ENCODE data around the gene SPATA45.
A peak's percentile ranks its signal among the peaks of the same experiment; 100 is the strongest.

SPATA45 gene

DNA sequence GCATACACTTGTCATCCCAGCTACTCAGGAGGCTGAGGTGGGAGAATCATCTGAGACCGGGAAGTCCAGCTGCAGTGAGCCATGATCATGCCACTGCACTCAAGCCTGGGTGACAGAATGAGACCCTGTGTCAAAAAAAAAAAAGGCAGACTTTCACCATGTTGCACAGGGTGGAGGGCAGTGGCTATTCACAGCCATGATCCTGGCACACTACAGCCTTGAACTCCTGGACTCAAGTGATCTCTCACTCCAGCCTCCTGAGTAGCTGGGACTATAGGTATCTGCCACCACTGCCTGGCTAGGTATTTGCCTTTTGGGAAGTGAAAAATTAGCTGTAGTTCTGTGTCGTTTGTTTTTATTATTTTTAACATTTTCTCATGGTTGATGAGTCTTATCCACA, 19.1 kb downstream of the SPATA45 start:
- DNase-seq (ENCODE audit: low spot score): no peak

DNA sequence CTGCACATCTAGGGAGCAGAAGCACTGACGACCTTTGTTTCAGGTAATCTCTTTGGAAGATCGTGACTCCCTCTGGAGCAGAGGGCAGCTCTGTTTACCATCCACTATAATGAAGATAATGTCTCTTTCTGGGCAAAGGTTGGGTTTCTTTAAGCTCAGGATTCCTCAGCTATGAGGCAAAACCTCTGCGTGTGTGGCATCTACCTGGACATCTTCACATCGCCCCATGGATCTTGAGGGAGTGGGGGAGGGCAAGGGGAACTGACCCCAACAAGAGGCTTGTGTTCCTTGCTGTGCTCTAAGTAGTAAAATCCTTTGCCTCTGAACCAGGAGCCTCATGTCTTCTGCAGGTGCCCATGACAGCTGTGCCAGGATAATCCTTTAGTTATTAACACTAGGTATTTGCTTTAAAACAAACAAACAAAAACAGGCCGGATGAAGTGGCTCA, 19.6 kb downstream of the SPATA45 start:
- no peak for DNase-seq (ENCODE audit: low spot score)

DNA sequence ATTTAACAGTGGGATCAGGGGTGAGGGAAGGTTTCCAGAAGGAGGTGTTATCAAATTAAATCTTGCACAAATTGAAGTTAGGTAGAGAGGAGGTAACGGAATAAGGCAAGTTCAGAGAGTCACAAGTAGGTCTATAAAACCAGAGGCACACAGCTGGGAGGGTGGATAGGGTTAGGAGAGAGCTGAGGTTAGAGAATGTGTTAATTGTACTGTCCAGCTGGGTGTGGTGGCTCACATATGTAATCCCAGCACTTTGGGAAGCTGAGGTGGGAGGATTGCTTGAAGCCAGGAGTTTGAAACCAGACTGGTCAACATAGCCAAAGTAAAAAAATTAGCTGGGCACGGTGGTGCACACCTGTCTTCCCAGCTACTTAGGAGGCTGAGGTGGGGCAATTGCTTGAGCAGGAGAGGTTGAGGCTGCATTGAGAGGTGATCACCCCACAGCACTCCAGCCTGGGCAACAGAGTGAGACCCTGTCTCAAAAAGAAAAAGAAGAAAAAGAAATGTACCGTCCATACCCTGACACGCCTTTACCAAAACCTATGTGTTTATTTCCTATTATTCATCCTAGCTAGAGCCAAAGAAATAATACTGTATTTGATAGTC, 20.2 kb downstream of the SPATA45 start:
- no peak for DNase-seq (ENCODE audit: low spot score)

DNA sequence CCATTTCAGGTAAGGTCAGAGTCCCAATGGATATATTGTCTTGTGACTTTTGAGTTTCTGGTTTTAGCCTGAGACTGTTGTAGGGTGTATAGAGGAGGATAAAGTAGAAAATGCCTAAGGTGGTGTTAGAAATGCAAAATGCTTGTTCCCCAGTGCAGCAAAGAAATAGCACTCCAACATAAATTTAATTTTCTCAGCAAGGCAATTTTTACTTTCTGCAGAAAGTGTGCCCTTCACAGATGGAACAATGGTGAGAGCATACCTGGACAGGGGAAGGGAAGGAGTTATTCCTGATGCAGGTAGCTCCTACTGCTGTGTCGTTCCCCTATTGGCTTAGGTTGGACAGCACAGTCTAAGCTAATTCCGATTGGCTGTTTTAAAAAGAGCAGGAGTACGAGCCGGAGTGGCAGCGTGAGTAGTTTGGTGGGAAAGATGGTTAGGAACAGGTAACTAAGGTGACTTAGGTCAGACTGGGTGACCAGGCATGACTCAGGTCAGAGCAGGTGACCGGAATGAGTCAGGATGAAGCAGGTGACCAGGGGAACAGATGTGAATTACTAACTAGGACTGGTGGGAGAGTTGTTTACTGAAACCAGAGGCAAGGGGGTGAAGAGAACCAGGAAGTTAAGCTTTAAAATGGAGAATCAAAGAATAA, 21.5 kb downstream of the SPATA45 start:
- no peak for DNase-seq (ENCODE audit: low spot score)

DNA sequence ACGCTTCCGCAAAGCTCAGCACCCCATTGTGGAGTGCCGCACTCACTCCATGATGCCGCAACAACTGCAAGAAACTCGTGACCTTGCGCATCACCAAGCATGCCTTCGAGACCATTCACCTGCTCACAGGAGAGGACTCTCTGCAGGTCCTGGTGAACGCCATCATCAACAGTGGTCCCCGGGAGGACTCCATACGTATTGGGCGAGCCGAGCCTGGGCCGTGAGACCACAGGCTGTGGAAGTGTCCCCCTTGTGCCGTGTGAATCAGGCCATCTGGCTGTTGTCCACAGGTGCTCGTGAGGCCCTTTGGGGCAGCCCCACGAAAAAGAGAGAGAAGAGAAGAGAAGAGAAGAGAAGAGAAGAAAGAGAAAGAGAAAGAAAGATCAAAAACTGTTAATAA, 23.2 kb downstream of the SPATA45 start:
- DNase-seq (ENCODE audit: low spot score): no peak

DNA sequence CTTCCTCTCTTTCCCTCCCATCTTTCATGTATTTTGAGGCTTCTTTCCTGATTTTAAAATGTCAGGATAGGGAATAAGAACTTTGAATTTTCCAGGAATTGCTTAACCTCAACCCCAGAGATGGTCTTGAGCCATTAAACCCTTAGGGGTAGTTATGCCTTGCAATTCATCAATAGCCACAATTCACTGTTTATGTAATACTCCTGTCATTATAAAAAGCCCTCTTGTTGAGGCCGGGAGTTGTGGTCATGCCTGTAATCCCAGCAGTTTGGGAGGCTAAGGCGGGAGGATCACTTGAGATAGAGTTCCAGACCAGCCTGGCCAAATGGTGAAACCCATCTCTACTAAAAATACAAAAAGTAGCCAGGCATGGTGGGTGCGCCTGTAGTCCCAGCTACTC, 24.5 kb downstream of the SPATA45 start:
- no peak for DNase-seq (ENCODE audit: low spot score)

DNA sequence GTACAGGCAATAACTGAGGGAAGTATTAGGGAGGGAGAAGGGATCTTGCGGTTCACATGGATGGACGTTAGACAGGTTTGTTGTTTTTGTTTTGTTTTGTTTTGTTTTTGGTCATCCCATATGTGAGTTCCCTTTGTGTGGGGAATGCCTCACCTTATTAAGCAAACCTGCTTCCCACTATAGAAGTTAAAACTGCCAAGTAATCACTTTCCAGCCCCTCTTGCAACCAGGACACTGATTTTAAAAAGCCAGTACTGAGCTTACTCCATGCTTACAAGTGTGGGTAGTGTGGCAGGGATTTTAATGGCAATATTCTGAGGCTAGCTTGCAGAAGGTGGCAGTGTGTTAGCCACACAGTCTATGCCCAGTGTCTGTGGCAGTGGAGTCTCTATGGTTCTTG, 26.5 kb downstream of the SPATA45 start:
- DNase-seq (ENCODE audit: low spot score): no peak

DNA sequence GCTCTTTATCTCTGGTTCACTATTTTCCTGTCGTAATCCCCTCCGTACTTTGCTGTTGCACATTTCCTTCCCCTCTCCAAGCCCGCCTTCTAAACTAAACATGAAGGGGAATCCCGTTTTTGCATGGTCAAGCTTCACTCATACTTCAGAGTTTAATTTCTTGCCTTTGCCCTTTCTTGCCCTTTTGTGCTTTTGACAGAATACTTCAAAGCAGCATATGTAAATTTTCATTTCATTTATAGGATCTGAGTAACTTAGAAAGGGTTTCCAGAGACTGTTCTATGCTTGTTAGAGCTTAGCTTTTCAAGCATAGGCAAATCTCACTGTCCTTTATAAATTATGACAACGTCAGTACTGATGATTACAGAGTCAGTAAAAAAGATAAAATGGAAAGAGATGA, 27.7 kb downstream of the SPATA45 start:
- no peak for DNase-seq (ENCODE audit: low spot score)

DNA sequence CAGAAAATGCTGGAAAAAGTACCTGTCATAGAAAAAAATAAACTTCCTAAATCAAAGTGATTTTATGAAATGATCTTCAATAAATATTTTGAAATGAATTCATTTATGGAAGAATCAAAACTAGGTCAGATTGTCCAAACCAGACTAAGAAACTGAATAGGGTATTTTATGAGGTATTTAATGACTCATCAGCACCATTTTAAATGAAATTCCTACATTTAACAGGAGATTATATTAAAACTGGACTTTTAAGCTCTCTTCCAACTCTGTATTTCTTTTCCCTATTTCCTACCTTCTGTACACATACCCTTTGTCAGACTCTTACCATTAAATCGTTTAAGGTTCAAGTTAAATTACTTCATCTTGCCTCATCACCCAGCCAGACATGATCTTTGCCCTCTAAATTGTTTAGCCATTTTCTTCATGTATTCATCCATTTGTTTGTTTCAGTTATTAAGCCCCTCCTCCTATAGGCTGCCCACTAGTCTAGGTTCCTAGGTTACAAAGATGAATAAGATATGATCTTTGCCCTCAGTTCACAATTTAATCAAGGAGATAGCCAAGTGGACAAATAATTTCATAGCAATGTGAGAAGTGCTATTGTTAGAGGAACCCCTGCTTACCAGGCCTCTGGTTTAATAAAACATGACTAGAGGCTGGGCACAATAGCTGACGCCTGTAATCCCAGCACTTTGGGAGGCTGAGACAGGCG, 30.7 kb downstream of the SPATA45 start:
- no peak for DNase-seq (ENCODE audit: low spot score)

DNA sequence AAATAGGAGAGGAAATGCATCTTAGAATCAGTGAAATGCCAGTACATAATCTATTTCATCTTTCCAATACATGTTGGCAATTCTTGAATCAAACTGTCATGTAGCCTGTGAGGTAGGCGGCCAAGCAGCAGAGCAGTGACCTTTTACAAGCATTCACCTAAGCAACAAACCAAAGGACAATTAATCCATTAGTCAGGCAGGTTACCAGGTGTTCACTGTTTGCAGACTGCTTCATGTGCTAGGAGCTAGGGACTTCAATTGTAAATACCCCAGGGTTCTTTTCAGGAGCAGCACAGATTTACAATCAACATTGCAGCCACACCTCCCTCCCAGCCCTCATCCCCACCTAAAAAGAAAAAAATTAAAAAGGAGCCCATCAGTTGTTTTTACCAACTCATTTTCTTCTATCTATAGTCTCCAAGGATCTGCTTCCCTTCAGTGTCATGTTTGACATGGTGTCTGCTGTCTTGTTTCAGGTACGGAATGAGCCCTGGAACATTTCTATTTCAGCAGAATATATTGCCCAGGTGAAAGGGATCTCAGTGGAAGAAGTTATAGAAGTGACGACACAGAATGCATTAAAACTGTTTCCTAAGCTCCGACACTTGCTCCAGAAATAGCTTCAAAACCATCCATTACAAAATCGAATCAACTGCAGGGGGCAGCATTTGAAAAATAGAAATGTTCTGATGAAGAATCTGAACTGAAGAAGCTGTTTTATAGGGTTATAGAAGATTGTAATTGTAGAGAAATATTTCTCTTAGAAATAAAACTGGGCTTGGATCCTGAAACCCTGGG, 32.7 kb downstream of the SPATA45 start:
- peak; percentile 14 for DNase-seq (ENCODE audit: low spot score)

DNA sequence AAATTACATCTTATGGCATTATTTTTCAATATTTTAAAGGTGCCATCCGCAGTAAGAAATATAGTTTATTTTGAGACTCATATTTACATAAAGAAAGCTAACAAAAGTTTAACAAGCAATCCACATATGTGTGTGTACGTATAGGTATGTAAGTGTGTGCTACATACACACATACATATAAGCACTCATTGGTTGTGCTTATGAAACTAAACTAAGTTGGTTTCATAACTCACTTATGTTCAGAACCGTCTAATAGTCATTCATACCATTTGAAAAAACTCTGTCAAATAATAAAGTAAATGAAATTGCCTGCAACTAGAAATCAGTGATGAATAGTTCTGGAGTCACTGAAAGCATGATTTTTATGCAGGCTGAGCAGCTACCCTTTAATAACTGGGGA, 41.7 kb downstream of the SPATA45 start:
- no peak for DNase-seq (ENCODE audit: low spot score)

DNA sequence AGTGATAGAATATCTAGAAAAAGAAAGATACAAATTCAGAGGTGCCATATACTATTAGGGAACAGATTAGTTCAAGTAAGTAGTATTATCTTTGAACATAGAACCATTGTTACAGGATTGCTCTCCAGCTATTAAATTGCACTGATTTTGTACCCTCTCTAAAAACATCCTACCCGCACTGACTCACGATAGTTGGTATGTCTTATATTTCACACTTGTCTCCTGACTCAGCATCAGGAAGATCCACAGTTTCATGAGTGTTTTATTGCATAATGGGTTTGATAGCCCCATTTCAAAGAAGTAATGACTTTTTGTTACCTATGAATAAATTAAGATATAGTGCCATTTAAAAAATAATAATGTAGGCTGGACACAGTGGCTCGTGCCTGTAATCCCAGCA, 49.8 kb downstream of the SPATA45 start:
- no peak for DNase-seq (ENCODE audit: low spot score)

DNA sequence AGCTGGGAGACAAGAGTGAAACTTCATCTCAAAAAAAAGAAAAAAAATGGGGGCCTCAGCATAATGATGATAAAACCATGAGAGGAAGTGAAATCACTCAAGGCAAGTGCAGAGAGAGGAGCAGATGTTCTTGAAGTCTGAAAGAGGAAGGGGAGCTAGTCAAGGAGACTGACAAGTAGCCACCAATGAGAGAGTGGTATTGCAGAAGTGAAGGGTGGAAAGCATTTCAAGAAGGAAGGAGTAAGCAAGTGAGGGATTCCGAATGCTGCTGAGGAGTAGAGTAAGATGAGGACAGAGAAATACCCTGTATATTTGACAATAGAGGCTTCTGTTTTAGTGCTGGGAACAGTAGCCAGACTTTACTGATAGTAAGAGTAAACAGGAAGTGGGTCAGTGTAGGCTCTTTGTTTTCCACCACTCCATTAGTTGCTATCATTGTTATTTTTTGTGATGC, 52.9 kb downstream of the SPATA45 start:
- no peak for DNase-seq (ENCODE audit: low spot score)

DNA sequence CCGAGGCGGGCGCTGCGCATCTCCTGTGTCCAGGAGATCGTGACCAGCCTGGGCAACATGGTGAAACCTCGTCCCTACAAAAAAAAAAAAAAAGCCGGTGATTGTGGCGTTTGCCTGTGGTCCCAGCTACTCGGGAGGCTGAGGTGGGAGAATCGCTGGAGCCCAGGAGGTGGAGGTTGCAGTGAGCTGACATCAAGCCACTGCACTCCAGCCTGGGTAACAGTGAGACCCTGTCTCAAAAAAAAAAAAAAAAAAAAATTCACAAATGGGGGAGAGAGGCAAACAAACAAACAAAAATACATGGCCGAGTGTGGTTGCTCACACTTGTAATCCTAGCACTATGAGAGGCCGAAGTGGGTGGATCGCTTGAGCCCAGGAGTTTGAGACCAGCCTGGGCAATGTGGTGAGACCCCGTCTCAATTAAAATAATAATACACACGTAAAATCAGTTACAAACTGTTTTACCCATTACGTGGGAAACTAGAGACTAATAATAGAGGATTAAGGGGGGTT, 55.0 kb downstream of the SPATA45 start:
- no peak for DNase-seq (ENCODE audit: low spot score)

DNA sequence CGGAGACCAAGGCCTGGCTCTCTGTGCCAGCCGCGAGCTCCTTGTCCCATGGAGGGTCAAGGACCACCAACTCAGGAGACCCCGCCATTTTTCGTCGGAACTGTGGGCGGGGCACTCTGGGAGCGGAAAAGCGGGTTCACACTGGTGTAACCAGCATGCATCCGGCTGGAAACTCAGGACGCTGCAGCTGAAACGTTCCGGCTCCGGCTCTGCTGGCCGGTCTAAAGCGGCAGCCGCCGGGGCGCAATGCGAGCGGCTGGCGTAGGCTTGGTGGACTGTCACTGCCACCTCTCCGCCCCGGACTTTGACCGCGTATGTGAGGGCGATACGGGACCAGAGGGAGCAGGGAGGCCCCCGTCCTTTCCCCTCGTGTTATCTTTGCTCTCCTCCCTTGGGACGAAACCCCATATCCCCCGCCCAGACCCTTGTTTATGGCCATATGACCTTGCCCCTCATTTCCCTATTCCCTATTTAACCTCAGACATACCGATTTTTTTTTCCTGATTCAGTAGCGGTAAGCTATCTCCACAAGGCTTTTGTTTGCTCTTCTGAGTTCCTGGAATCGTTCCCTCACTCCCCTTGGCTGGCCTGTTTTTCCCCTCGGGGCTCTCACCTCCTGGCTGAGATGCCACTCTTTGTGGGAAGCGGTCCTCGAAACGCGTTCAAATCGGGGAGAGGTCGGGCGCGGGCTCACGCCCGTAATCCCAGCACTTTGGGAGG, 55.6 kb downstream of the SPATA45 start, which contains the start of the genes NSL1 and TATDN3:
NSL1 (minus strand) TSS at position 102 of the 720 bp plus-strand sequence; CDS start at position 88, 14 bp downstream.
TATDN3 (plus strand) TSS at position 219 of the 720 bp plus-strand sequence; CDS start at position 247, 28 bp downstream.
- DNase-seq (ENCODE audit: low spot score): peak; percentile 89

DNA sequence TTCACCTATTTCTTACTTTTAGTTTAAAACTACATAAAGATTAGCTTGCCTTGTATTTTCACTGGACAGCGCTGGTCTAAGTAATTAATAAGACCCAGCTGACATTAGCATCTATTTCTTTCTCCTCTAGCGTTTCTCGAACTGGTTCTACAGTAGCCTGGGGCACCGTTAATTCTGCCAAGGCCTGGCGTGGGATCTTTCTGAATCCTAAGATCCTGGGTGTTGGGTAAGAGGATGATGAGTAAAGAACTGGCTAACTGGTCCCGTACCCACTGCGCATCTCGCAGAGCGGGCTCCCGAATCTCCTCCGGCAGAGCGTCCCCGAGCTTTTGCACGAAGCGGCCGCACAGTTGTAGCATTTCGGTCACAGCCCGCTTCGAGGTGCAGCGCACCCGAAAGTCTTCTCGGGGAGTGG, 56.2 kb downstream of the SPATA45 start:
- peak; percentile 88 for DNase-seq (ENCODE audit: low spot score)

DNA sequence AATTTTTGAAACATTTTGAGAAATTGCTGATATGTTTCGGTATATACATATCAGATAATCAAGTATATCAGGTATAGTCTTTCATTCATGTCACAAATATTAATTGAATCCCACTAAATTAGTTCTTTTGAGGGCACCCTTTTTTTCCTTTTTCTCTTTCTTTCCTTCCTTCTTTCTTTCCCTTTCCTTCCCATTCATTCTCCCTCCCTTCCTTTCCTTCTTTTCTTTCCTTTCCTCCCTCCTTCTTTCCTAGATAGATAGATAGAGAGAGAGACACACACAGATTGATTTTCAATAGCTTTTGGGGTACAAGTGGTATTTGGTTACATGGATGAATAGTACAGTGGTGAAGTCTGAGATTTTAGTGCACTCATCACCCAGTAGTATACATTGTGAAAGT, 61.6 kb downstream of the SPATA45 start:
- DNase-seq (ENCODE audit: low spot score): no peak

DNA sequence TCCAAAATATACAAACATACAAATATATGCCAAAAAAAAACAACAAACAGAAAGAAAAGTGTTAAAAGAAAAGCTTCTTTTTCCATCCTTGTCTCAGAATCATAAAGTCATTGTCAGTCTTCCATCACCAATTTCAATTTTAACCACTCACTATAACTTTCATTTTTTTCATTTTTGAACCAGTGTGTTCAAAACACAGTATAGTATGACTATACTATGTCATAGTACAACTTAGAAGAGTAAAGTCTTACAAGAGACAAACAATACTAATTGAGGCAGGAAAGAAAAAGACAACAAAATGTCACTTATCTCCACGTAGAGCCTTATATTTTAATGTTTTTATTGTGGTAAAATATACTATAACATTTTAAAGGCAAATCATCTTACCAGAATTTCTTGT, 63.5 kb downstream of the SPATA45 start:
- DNase-seq (ENCODE audit: low spot score): no peak

DNA sequence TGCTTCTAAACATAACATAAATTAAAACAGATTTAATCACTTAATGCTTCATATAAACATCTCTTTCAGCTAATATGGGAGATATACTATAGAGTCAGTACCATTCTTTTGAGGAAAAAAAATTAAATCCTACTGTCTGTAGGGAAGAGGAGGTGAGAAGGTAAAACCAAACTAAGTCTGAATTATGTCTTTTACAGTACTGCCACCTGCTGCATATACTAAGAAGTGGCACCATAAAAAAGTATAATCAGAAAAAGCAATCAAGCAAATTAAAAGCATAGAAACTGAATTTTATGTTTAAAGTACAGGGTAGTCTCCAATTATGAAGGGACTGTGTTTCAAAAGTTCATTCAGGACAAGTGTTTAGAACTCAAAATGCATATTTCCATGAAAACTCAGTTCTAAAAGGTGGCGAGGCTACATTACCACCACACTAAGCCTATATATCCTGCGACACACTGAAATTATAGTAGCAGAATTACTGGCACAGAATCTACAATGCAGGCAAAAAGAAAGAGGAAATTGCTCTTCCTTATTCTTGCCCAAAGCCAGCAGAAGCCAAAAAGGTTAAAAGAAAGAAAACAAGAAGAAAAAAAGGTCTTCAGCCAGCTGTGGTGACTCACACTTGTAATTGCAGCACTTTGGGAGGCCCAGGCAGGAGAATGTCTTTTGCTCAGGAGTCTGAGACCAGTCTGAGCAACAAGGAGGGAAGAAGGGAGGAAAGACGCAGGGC, 64.9 kb downstream of the SPATA45 start:
- DNase-seq (ENCODE audit: low spot score): peak; percentile 35

DNA sequence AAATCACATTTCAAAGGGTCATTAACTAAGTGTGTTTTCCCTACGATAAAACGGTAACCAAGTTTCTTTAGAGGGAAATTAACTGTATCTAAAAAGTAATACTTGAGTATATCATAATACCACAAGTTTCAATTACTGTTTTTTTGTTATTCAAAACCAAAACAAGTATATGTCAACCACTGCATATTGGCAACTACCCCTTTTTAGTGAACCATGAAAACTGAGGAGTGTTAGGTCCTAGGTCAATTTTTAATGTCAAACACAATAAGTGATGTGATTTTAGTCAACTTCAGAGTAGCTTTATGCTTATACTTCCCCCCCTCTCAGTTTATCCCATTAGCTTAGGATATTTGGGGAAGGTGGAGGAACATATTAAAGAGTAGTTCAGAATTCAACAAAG, 66.2 kb downstream of the SPATA45 start:
- no peak for DNase-seq (ENCODE audit: low spot score)

DNA sequence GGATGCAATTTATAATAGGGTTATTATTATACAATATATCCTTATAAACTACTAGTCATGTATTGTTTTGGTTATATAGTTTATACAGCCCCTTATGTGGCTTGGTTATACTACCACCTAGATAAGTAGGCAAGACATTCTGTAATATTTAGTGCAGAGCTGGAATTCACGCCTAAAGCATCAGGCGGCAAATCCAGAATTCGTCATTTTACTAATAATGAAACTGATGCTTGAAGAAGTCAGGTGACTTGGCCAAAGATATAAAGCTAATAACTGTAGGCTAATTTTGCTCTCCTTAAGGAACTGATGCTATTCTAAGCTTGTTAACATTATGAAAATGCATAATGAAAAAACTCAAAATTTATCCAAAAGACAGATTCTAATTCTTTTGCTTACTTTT, 66.7 kb downstream of the SPATA45 start:
- DNase-seq (ENCODE audit: low spot score): no peak
